HUES48 (cell line): ENCODE measurements around the gene HPX.

Source experiments
- H3K27ac ChIP-seq: one replicate; pipeline ENCODE4 v1.7.0; 2013; ENCODE audit warnings: low read depth, low read length, inconsistent platforms
- H3K27me3 ChIP-seq: 2 replicates; pipeline ENCODE4 v1.6.1; 2013; ENCODE audit warnings: mild to moderate bottlenecking, low read length; ENCODE audit not compliant: control insufficient read depth, insufficient read depth
- H3K36me3 ChIP-seq: 2 replicates; pipeline ENCODE4 v1.6.1; 2013; ENCODE audit warnings: low read length; ENCODE audit not compliant: control insufficient read depth, insufficient read depth
- H3K4me1 ChIP-seq: 2 replicates; pipeline ENCODE4 v1.6.1; 2013; ENCODE audit warnings: mild to moderate bottlenecking, low read length; ENCODE audit not compliant: control insufficient read depth, insufficient read depth
- H3K4me3 ChIP-seq: 2 replicates; pipeline ENCODE4 v1.5.1; 2013; ENCODE audit warnings: mild to moderate bottlenecking, low read depth, low read length
- H3K9ac ChIP-seq: 2 replicates; pipeline ENCODE4 v1.6.1; 2013; ENCODE audit warnings: mild to moderate bottlenecking, low read depth, low read length, moderate library complexity
- H3K9me3 ChIP-seq: 2 replicates; pipeline ENCODE4 v1.6.1; 2013; ENCODE audit warnings: low read length; ENCODE audit not compliant: control insufficient read depth, insufficient read depth

HPX gene

DNA sequence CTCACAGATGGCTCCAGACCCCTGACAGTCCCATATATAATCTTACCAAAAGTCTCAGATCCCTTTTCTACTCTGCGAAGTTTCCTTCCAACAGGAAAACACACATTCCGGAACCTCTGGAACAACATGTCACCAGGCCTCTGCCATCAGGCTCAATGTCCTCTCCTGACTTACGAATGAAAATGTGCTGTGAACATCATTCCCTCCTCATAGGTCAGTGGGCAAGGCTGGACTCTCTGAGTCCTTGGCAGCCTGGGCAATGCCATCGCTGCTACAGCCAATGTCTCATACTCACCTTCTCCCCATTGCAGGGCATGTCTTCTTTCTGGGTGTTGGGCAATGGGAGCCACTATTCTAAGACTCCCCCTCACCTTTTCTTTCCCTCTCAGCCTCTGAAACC lies 1.7 kb upstream of the HPX start:
- Histone ChIP-seq H3K9ac (no peak overlapping the region), H3K4me3 (no peak overlapping the region), H3K9me3 (no peaks in the 10 kb centered on the region), H3K4me1 (peaks cover 3% of the 10 kb centered on the region; the same call in 1 of the 2 replicates), H3K27me3 (no peaks in the 10 kb centered on the region), H3K27ac (no peak overlapping the region), H3K36me3 (no peaks in the 10 kb centered on the region)

- H3K4me1 ChIP-seq: peaks cover 3% of the 10 kb centered on the region; the same call in 1 of the 2 replicates
- no peak overlapping the region for H3K9ac ChIP-seq
- no peak overlapping the region for H3K27ac ChIP-seq
- H3K27me3 ChIP-seq: no peaks in the 10 kb centered on the region
- H3K4me3 ChIP-seq: no peak overlapping the region
- no peaks in the 10 kb centered on the region for H3K9me3 ChIP-seq
- no peaks in the 10 kb centered on the region for H3K36me3 ChIP-seq
These were observed 1.7 kb downstream of the HPX start for GRCh38 chr11:6438979-6439571.

DNA sequence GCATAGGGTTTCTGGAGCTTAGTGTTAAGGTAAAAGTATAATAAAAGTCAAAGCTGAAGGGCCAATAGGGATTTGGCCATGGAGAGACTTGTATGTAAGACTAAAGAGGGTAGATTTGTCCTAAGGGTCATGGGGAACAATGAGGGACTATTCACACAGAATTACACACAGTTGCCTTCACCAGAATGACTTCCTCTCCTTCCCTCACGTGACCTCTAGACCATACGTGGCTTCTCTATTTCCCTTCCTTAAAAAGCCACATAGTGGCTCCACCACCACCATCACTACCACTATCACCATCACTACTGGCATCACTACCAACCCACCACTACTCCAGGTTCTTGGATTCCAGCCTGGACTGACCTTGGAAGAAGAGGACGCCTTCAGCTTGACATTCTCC lies 2.8 kb downstream of the HPX start:
- no peaks in the 10 kb centered on the region for H3K9me3 ChIP-seq
- no peak overlapping the region for H3K9ac ChIP-seq
- no peaks in the 10 kb centered on the region for H3K36me3 ChIP-seq
- H3K4me1 ChIP-seq: no peaks in the 10 kb centered on the region
- H3K27me3 ChIP-seq: no peaks in the 10 kb centered on the region
- H3K4me3 ChIP-seq: no peak overlapping the region
- no peak overlapping the region for H3K27ac ChIP-seq

GRCh38 chr11:6437423-6437822 lies 3.4 kb downstream of the HPX start:
- H3K36me3 ChIP-seq: no peaks in the 10 kb centered on the region
- no peaks in the 10 kb centered on the region for H3K27me3 ChIP-seq
- no peak overlapping the region for H3K9ac ChIP-seq
- no peaks in the 10 kb centered on the region for H3K4me1 ChIP-seq
- H3K27ac ChIP-seq: no peak overlapping the region
- no peaks in the 10 kb centered on the region for H3K9me3 ChIP-seq
- no peak overlapping the region for H3K4me3 ChIP-seq

- H3K9me3 ChIP-seq: no peaks in the 10 kb centered on the region
- H3K36me3 ChIP-seq: no peaks in the 10 kb centered on the region
- no peak overlapping the region for H3K4me3 ChIP-seq
- H3K27ac ChIP-seq: no peak overlapping the region
- no peak overlapping the region for H3K9ac ChIP-seq
- no peaks in the 10 kb centered on the region for H3K27me3 ChIP-seq
- no peaks in the 10 kb centered on the region for H3K4me1 ChIP-seq
These were observed 6.7 kb downstream of the HPX start for GRCh38 chr11:6433998-6434660.

- Histone ChIP-seq H3K27me3 (no peaks in the 10 kb centered on the region), H3K27ac (no peak overlapping the region), H3K9ac (no peak overlapping the region), H3K4me3 (no peak overlapping the region), H3K36me3 (no peaks in the 10 kb centered on the region), H3K4me1 (peaks cover 6% of the 10 kb centered on the region), H3K9me3 (no peaks in the 10 kb centered on the region)
These were observed 8.9 kb downstream of the HPX start for GRCh38 chr11:6431861-6432260.

DNA sequence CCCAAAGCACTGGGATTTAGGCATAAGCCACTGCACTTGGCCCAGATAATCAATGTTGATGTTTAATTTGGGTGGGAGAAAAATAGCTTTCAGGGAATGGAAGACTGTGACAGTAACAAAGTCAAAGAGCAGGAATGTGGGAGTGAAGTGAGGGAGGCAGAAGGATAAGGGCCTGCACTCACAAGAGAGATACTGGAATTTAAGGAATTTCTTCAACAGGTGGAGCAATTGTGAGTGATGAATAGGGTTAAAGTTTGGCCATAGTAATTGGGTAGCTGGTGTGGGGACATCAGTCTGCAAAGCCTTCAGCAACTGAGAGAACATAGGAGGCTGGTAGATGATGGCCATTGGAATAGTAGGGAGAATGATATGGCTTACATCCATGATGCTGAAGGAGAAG lies 13.3 kb downstream of the HPX start:
- Histone ChIP-seq H3K9me3 (no peaks in the 10 kb centered on the region), H3K36me3 (no peaks in the 10 kb centered on the region), H3K27ac (no peak overlapping the region), H3K4me1 (peaks cover 6% of the 10 kb centered on the region), H3K9ac (no peak overlapping the region), H3K27me3 (no peaks in the 10 kb centered on the region), H3K4me3 (no peak overlapping the region)

- no peak overlapping the region for H3K9ac ChIP-seq
- H3K9me3 ChIP-seq: no peaks in the 10 kb centered on the region
- H3K4me3 ChIP-seq: no peak overlapping the region
- no peaks in the 10 kb centered on the region for H3K36me3 ChIP-seq
- H3K4me1 ChIP-seq: peaks cover 3% of the 10 kb centered on the region; the same call in 1 of the 2 replicates
- peaks cover 18% of the 10 kb centered on the region for H3K27me3 ChIP-seq
- no peak overlapping the region for H3K27ac ChIP-seq
These were observed 20.1 kb downstream of the HPX start for GRCh38 chr11:6420677-6421076.

DNA sequence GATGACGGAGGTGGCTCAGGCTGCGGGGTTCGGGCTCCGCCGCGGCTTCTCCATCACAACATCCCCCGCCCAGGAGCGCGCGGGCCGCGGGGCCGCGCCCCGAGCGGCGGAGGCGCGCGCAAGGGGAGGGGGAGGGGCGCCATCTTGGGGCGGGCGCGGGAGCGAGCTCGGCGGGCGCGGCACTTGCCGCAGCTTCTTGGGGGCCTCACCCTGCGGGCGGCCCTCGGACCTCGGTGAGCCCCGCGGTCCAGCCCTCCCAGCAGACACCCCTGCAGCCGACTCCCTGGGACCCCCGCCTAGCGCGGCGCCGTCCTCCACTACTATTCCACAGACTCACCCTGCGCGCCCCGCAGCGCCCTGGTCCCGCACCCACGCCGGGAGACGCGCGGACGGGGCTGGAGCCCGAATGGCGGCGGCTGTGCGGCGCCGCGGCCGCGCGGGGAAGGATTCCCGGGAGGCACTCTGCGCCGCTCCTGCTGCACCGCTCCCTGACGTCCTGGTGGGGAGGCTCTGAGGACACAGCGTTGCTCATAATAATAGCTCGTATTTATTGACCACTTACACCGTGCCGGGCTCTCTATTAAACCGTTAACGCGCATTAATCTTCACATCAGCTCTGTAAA lies 21.7 kb downstream of the HPX start, which contains the start of gene APBB1:
Gene APBB1 (minus strand): TSS at position 86 of the 623 bp plus-strand sequence. CDS start 7,747 bp downstream, outside the sequence.
- H3K27me3 ChIP-seq: peaks cover 18% of the 10 kb centered on the region
- H3K36me3 ChIP-seq: no peaks in the 10 kb centered on the region
- H3K4me3 ChIP-seq: peak within 1 kb of the TSS; percentile 85
- peak within 1 kb of the TSS; percentile 60; the same call in 1 of the 2 replicates for H3K9ac ChIP-seq
- no peak within 1 kb of the TSS for H3K27ac ChIP-seq
- no peaks in the 10 kb centered on the region for H3K9me3 ChIP-seq
- H3K4me1 ChIP-seq: peaks cover 3% of the 10 kb centered on the region; the same call in 1 of the 2 replicates

DNA sequence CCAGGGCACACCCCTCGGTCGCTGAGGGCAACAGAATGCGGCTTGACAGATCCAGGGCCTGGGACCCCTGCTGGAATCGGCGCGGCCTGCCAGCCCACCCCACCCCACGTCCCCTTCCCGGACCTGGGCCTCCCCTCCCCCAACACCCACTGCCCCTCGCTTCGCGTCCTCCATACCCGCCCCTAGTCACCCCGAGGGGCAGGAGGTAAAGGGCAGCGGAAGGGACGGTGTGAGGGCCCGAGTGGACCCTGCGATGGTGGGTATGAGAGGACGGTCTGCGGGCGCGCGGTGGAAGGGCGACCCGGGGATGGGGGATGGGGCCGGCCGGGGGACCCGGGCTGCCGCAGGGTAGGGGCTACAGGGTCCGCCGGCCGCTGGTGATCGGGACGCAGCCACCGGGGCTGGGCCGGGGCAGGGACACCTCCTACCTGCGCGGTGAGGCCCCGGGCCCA lies 22.2 kb downstream of the HPX start:
- Histone ChIP-seq H3K27me3 (peaks cover 18% of the 10 kb centered on the region), H3K27ac (no peak overlapping the region), H3K36me3 (no peaks in the 10 kb centered on the region), H3K9ac (peak overlapping the region; percentile 43; the same call in 1 of the 2 replicates), H3K4me3 (peak overlapping the region; percentile 85), H3K4me1 (peaks cover 3% of the 10 kb centered on the region; the same call in 1 of the 2 replicates), H3K9me3 (no peaks in the 10 kb centered on the region)
